Activated CD4-positive, alpha-beta T cell treated with anti-CD3 and anti-CD28 coated beads, Interleukin-2, amount 10 ng/mL, durations not matched to agents 7 days and 5 days (primary cell): ENCODE measurements around the gene KNDC1. TPM values are rescaled to one million over a fixed set of nuclear protein-coding genes. Genes with fewer than 3 reads are reported as not detected.

Source experiments
- CTCF ChIA-PET: fragments of 350-600 bp; sonication (Branson Sonifier 250); formaldehyde crosslinking; loops from one replicate; lab custom pipeline; 2021; ENCODE audit warnings: antibody characterized with exemption; lab: Charles Lee
- POLR2A ChIA-PET: fragments of 350-600 bp; sonication (Branson Sonifier 250); formaldehyde crosslinking; loops from one replicate; lab custom pipeline; 2021; ENCODE audit warnings: antibody characterized with exemption; lab: Charles Lee
- DNase-seq: peaks from one replicate; pipeline ENCODE4 v3.0.0-alpha.2; 2020
- H3K27ac Mint-ChIP-seq: one replicate; pipeline ENCODE4 v1.8.0; 2021; ENCODE audit warnings: mild to moderate bottlenecking, moderate library complexity, mixed read lengths
- H3K27me3 Mint-ChIP-seq: one replicate; pipeline ENCODE4 v1.8.0; 2021; ENCODE audit warnings: mixed read lengths
- H3K36me3 Mint-ChIP-seq: one replicate; pipeline ENCODE4 v1.8.0; 2021; ENCODE audit warnings: low read depth, mixed read lengths
- H3K4me1 Mint-ChIP-seq: one replicate; pipeline ENCODE4 v1.8.0; 2021; ENCODE audit warnings: mixed read lengths
- H3K4me3 Mint-ChIP-seq: one replicate; pipeline ENCODE4 v1.8.0; 2021; ENCODE audit warnings: mild to moderate bottlenecking, moderate library complexity, mixed read lengths
- H3K9me3 Mint-ChIP-seq: one replicate; pipeline ENCODE4 v1.8.0; 2021; ENCODE audit warnings: mixed read lengths
- total RNA-seq, 2 experiments: library from RNA; stranded (reverse); gene quantifications; one replicate each; pipeline ENCODE4 v1.2.3, GENCODE V29; 2021

The KNDC1 gene
- total RNA-seq, 2 experiments from 2014 or later, result 0.07 to 0.08 TPM

DNA sequence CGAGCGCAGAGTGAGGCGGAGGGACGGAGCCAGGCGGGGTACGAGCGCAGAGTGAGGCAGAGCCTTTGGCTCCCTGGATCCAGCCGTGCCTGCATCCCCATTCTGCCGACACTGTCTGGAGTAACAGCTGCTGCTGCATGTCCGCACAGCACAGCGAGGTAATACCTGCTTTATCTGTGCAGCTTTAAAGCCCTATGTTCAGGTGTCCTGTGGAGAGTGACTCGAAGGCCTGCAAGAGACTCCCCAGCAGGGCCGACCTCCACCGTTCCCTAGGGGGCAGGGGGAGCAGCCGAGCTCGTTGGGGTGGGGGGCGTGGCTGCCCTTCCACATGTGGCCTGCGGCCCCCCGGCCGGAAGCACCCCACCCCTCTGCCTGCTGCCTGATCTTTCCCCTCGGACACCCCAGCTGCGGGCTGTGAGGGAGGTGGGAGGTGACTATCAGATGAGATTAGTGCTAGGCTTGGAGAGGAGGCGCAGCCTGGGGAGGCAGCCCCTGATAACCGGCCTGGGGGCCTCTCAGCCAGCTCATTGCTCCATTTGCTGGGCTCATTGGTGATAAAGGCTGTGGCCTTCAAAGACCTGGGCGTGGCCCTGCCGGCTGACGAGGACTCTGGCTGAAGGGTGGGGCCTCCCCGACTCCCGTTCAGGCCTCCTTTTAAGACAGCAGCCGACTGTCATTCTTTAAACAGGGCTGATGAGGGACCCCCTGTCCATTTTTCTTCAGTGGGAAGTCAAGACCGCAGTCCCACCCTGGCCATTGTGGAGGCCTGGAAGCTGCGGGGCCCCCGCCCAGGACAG lies 85.6 kb downstream of the KNDC1 start:
- no peaks in the 10 kb centered on the region for H3K36me3 Mint-ChIP-seq
- ChIA-PET POLR2A (no interaction called here), CTCF (interaction anchor here (0.6 to 2.8 kb wide), 5 partner anchors 10 to 84 kb away, joined by 3 to 7 read pairs (median 3); no protein-coding TSS in a partner anchor)
- H3K4me3 Mint-ChIP-seq, result no peak overlapping the region
- no peaks in the 10 kb centered on the region for H3K9me3 Mint-ChIP-seq
- DNase-seq, result no peak
- H3K27me3 Mint-ChIP-seq, result peaks cover 23% of the 10 kb centered on the region
- H3K27ac Mint-ChIP-seq, result no peak overlapping the region
- peaks cover 22% of the 10 kb centered on the region for H3K4me1 Mint-ChIP-seq

DNA sequence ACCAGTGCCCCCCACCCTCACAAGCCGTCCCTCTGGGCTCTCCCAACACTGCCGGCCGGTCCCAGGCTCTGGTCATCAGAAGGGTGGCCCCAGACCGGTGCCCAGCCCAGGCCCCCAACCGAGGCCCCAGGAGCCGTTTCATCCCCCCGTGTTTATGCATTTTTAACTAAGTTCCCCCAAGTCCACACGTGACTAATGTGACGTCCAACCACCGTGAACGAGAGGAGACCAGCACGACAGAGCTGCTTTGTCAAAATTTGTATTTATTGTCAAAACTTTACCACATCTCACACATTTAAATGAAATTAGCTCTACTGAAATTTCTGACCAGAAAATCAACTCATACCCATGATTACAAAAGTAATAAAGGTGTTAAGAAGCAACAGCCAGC lies 86.2 kb downstream of the KNDC1 start:
- no peak overlapping the region for H3K27ac Mint-ChIP-seq
- no peak overlapping the region for H3K4me3 Mint-ChIP-seq
- H3K36me3 Mint-ChIP-seq, result no peaks in the 10 kb centered on the region
- no peaks in the 10 kb centered on the region for H3K9me3 Mint-ChIP-seq
- POLR2A ChIA-PET, result no interaction called here
- peaks cover 17% of the 10 kb centered on the region for H3K27me3 Mint-ChIP-seq
- DNase-seq, result no peak
- CTCF ChIA-PET, result interaction anchor here (0.7 to 2.8 kb wide), 4 partner anchors 10 to 312 kb away, joined by 3 to 7 read pairs (median 3); no protein-coding TSS in a partner anchor
- H3K4me1 Mint-ChIP-seq, result peaks cover 17% of the 10 kb centered on the region

DNA sequence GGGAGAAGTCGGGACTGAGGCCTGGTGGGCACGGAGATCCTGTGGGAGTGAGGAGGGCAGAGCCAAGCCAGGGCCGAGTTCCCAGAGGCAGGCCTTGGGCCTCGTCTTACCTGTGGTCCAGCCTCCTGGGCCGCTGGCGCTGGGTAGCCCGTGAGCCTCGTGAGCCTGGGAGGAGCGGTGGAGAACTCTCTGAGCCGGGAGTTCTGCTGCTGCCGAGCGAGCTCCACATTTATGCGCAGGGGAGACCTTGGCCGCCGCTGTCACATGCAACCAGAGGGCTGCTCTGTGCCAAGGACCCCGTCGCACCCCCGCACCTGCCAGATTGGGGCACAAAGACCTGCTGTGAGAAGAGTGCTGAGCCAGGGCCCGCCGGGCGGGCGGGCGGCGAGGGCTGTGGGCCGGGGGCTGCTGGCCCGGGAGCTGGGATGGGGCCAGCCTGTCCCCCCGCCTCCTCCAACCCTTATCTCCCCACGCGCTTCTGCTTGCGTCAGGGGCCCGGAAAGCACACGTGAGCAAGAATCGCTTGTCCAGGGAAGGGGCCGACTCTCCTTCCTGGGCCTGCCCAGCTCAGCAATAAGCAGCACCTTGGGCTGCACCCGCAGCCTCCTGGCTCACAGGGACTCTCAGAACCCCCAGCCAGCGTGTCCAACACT lies 87.8 kb downstream of the KNDC1 start:
- H3K9me3 Mint-ChIP-seq, result no peaks in the 10 kb centered on the region
- H3K4me1 Mint-ChIP-seq, result peaks cover 5% of the 10 kb centered on the region
- CTCF ChIA-PET, result no interaction called here

GRCh38 chr10:133248334-133248715 lies 88.3 kb downstream of the KNDC1 start:
- no peaks in the 10 kb centered on the region for H3K36me3 Mint-ChIP-seq
- H3K4me3 Mint-ChIP-seq, result no peak overlapping the region
- ChIA-PET CTCF (no interaction called here), POLR2A (no interaction called here)
- H3K27me3 Mint-ChIP-seq, result peaks cover 4% of the 10 kb centered on the region
- no peaks in the 10 kb centered on the region for H3K9me3 Mint-ChIP-seq
- DNase-seq, result no peak
- peaks cover 2% of the 10 kb centered on the region for H3K4me1 Mint-ChIP-seq
- H3K27ac Mint-ChIP-seq, result no peak overlapping the region

More for the DNA sequence above, 87.8 kb downstream of the KNDC1 start:
- no peak for DNase-seq
- H3K4me3 Mint-ChIP-seq, result no peak overlapping the region
- peaks cover 8% of the 10 kb centered on the region for H3K27me3 Mint-ChIP-seq
- POLR2A ChIA-PET, result no interaction called here
- H3K36me3 Mint-ChIP-seq, result no peaks in the 10 kb centered on the region
- no peak overlapping the region for H3K27ac Mint-ChIP-seq

DNA sequence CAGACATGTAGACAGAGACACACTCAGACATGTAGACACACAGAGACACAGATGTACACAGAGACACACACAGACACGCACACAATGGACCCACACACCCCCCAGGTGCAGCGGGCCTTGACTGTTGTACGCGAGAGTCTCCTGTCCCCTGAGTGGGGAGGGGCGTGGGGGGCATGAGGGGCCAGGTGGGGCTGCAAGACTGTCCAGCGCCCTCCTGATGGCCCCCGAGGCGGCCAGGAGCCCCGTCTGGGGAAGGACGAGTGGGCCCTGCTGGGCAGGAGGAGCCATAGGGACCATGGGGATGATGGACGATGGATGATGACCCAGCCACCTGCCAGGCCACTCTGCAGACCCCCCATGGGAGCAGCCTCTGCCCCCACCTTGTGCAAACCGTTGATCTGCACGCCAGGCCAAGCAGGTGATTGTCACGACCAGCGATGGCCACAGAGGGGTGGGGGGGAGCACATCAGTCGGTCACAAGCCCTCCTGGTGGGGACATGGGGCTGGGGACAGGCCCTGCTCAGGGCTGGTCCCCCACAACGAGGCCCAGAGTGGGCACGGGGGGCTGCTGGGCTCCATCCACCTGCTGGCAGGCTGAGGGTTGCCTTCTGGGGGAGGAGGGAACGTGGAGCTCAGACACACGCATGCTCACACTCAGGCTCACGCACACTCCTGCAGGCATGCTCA lies 89.2 kb downstream of the KNDC1 start:
- H3K27ac Mint-ChIP-seq, result no peak overlapping the region
- peaks cover 4% of the 10 kb centered on the region for H3K27me3 Mint-ChIP-seq
- POLR2A ChIA-PET, result no interaction called here
- H3K9me3 Mint-ChIP-seq, result no peaks in the 10 kb centered on the region
- peaks cover 2% of the 10 kb centered on the region for H3K4me1 Mint-ChIP-seq
- CTCF ChIA-PET, result no interaction called here
- no peaks in the 10 kb centered on the region for H3K36me3 Mint-ChIP-seq
- DNase-seq, result no peak
- H3K4me3 Mint-ChIP-seq, result no peak overlapping the region

GRCh38 chr10:133249975-133250754 lies 90.1 kb downstream of the KNDC1 start:
- H3K9me3 Mint-ChIP-seq, result no peaks in the 10 kb centered on the region

DNA sequence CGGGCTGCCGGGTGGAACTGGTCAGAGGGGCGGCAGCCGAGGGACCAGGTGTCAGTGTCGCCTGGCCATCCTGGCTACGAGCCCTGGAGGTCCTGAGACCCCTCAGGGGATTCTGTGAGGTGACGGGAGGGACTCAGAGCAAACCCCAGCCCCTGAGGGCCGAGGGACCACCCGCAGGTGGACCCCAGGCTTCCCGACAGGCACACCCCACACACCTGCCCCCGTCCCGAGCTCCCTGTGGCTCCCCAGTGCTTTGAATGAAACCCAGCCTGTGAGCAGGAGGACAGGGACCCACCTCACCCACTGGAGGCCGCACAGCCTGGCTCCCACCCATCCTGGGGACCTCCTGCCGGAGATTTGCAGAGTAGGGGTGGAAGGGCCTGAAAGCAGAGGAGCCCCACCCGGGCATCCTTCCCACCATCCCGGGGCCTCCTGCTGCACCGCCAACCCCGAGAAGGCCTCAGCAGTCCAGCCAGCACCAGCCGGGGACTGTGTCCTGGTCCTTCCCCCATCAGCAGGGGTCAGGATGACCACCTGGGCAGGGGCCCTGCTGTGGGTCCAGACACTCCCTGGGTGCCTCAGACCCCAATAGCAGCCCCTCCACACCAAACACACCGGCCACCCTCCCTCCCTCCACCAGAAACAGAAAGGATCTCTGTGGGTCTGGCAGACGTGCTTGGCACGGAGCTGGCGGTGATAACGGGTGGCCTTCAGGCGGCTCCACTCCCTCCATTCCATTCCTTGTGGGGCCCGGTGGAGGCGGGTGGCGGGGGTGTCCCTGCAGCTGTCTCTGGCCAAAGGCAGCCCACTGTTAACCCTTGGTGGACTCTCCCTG lies 91.6 kb downstream of the KNDC1 start:
- H3K4me3 Mint-ChIP-seq, result no peak overlapping the region
- CTCF ChIA-PET, result no interaction called here

More at GRCh38 chr10:133249975-133250754, 90.1 kb downstream of the KNDC1 start:
- no peak for DNase-seq
- ChIA-PET CTCF (no interaction called here), POLR2A (no interaction called here)
- H3K27me3 Mint-ChIP-seq, result peaks cover 4% of the 10 kb centered on the region
- no peak overlapping the region for H3K4me3 Mint-ChIP-seq
- peaks cover 2% of the 10 kb centered on the region for H3K4me1 Mint-ChIP-seq
- no peaks in the 10 kb centered on the region for H3K36me3 Mint-ChIP-seq
- peak overlapping the region; percentile 43 for H3K27ac Mint-ChIP-seq

DNA sequence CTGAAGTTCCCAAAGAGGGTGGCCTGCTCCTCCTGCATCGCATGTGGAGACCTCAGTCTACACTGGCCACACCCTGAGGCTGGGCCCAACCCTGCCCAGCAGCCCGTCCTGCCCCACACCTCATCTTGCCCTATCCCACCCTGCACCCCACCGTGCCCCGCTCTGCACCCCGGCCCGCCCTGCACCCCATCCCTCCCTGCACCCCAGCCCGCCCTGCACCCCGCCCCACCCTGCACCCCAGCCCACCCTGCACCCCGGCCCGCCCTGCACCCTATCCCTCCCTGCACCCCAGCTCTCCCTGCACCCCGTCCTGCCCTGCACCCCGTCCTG lies 92.2 kb downstream of the KNDC1 start:
- ChIA-PET CTCF (no interaction called here), POLR2A (no interaction called here)
- H3K27me3 Mint-ChIP-seq, result peaks cover 4% of the 10 kb centered on the region
- H3K9me3 Mint-ChIP-seq, result no peaks in the 10 kb centered on the region
- H3K36me3 Mint-ChIP-seq, result no peaks in the 10 kb centered on the region
- H3K4me1 Mint-ChIP-seq, result peaks cover 11% of the 10 kb centered on the region
- H3K27ac Mint-ChIP-seq, result no peak overlapping the region
- no peak overlapping the region for H3K4me3 Mint-ChIP-seq
- no peak for DNase-seq

More for the DNA sequence above, 91.6 kb downstream of the KNDC1 start:
- H3K27me3 Mint-ChIP-seq, result peaks cover 4% of the 10 kb centered on the region
- H3K27ac Mint-ChIP-seq, result no peak overlapping the region
- no peaks in the 10 kb centered on the region for H3K36me3 Mint-ChIP-seq
- H3K9me3 Mint-ChIP-seq, result no peaks in the 10 kb centered on the region
- peaks cover 6% of the 10 kb centered on the region for H3K4me1 Mint-ChIP-seq
- POLR2A ChIA-PET, result no interaction called here
- DNase-seq, result no peak

- H3K4me1 Mint-ChIP-seq, result peaks cover 24% of the 10 kb centered on the region
- peak overlapping the region; percentile 54 for H3K27ac Mint-ChIP-seq
- peaks cover 4% of the 10 kb centered on the region for H3K27me3 Mint-ChIP-seq
- no peak for DNase-seq
- no peak overlapping the region for H3K4me3 Mint-ChIP-seq
- ChIA-PET CTCF (no interaction called here), POLR2A (no interaction called here)
- H3K36me3 Mint-ChIP-seq, result no peaks in the 10 kb centered on the region
- no peaks in the 10 kb centered on the region for H3K9me3 Mint-ChIP-seq
These were observed 93.4 kb downstream of the KNDC1 start for GRCh38 chr10:133253361-133253955.

- H3K9me3 Mint-ChIP-seq, result no peaks in the 10 kb centered on the region
- no peak overlapping the region for H3K27ac Mint-ChIP-seq
- peaks cover 4% of the 10 kb centered on the region for H3K27me3 Mint-ChIP-seq
- H3K4me3 Mint-ChIP-seq, result no peak overlapping the region
- ChIA-PET POLR2A (no interaction called here), CTCF (interaction anchor here (0.6 to 1.6 kb wide), 3 partner anchors 19 to 53 kb away, joined by 3 to 4 read pairs (median 3); no protein-coding TSS in a partner anchor)
- H3K4me1 Mint-ChIP-seq, result peaks cover 32% of the 10 kb centered on the region
- DNase-seq, result no peak
- H3K36me3 Mint-ChIP-seq, result no peaks in the 10 kb centered on the region
These were observed 94.6 kb downstream of the KNDC1 start for GRCh38 chr10:133254421-133255120.

DNA sequence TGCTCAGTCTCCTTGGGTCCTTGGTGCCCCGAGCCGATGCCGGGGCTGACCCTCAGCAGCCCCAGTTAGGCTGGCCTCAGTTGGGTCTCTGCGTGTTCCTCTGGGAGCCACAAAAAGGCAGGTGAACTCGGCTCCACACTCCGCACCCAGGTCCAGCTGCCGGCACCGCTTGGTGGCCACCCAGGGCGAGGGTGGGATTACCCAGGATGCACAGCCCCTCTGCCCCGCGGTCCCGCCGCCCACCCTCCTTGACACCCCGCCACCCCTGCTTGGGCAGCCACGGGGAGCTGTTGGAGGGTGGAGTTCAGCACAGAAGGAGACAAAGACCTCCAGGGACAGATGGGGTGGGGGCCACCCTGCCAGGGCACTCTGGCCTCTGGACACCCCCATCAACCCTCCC lies 95.3 kb downstream of the KNDC1 start:
- Mint-ChIP-seq H3K9me3 (no peaks in the 10 kb centered on the region), H3K36me3 (no peaks in the 10 kb centered on the region), H3K4me1 (peaks cover 39% of the 10 kb centered on the region), H3K27me3 (peaks cover 2% of the 10 kb centered on the region), H3K4me3 (no peak overlapping the region), H3K27ac (no peak overlapping the region)
- no peak for DNase-seq
- CTCF ChIA-PET, result interaction anchor here (0.6 to 1.6 kb wide), 4 partner anchors 20 to 111 kb away, joined by 3 to 4 read pairs (median 3); no protein-coding TSS in a partner anchor
- POLR2A ChIA-PET, result no interaction called here
